GM12878 (cell line): Measurements from ENCODE around the gene ACVR1B. TPM values are rescaled to one million over a fixed set of nuclear protein-coding genes. Genes with fewer than 3 reads are reported as not detected.

Experiments
- ATAC-seq: fragments of 200-7000 bp; cut with Tn5 transposase; 3 replicates; pipeline ENCODE4 v1.9.1; 2020; ENCODE audit warnings: mild to moderate bottlenecking, moderate library complexity
- BruUV-seq: library from RNA; stranded (reverse); fragments of 400-500 nt; replicated peaks from 2 replicates; lab custom pipeline; 2021; lab: Mats Ljungman, UMichigan
- CTCF ChIA-PET: fragments of 300-600 bp; sonication (Branson Sonifier 250); formaldehyde crosslinking; extraction: SDS; loops from one replicate; lab custom pipeline; 2021; ENCODE audit warnings: inconsistent platforms; lab: Yijun Ruan, JAX
- POLR2A ChIA-PET: fragments of 350-600 bp; formaldehyde crosslinking; extraction: SDS; loops from one replicate; lab custom pipeline; 2021; ENCODE audit warnings: inconsistent platforms; lab: Charles Lee
- RAD21 ChIA-PET: fragments of 300-600 bp; sonication (Branson Sonifier 250); formaldehyde crosslinking; loops from one replicate; lab custom pipeline; 2023; ENCODE audit warnings: antibody characterized with exemption; ENCODE audit not compliant: unreplicated experiment; lab: Charles Lee
- SMC1A ChIA-PET: fragments of 300-600 bp; sonication (Branson Sonifier 250); formaldehyde crosslinking; loops from one replicate; lab custom pipeline; 2023; ENCODE audit not compliant: unreplicated experiment, uncharacterized antibody; lab: Charles Lee
- DNase-seq: peaks from one replicate; pipeline ENCODE4 v3.0.0-alpha.2; 2011; ENCODE audit warnings: low read depth, low spot score
- FAIRE-seq: peaks from 3 replicates; lab custom pipeline; 2011; peaks lifted over from hg19 to GRCh38; lab: Jason Lieb, UNC
- H2AFZ ChIP-seq: 2 replicates; pipeline ENCODE4 v1.6.0; 2011; ENCODE audit warnings: low read depth, low read length, control low read depth; ENCODE audit not compliant: control insufficient read depth
- H3K27ac ChIP-seq: 2 replicates; pipeline ENCODE4 v1.5.1; 2011; ENCODE audit warnings: control low read depth; ENCODE audit not compliant: control insufficient read depth, insufficient read depth
- H3K27me3 ChIP-seq, 2 experiments: replicated peaks in 1 of 2; 2 replicates each; pipeline versions ENCODE4 v1.6.0 to v1.6.1; 2011; ENCODE audit warnings: low read length in 1 of 2; ENCODE audit not compliant: control insufficient read depth in 2 of 2, insufficient read depth in 2 of 2
- H3K36me3 ChIP-seq, 2 experiments: 2 replicates each; pipeline ENCODE4 v1.5.1; 2011; ENCODE audit warnings: low read length in 1 of 2; ENCODE audit not compliant: control insufficient read depth in 2 of 2, insufficient read depth in 2 of 2
- H3K4me1 ChIP-seq: 2 replicates; pipeline ENCODE4 v1.6.1; 2011; ENCODE audit warnings: mild to moderate bottlenecking, low read length, moderate library complexity, mixed read lengths; ENCODE audit not compliant: control insufficient read depth, insufficient read depth
- H3K4me2 ChIP-seq: 2 replicates; pipeline ENCODE4 v1.6.0; 2011; ENCODE audit warnings: control low read depth; ENCODE audit not compliant: control insufficient read depth, insufficient read depth
- H3K4me3 ChIP-seq: fragments of 200-600 bp; sonication (generic); 2 replicates; pipeline ENCODE4 v1.5.1; 2016
- H3K79me2 ChIP-seq: 2 replicates; pipeline ENCODE4 v1.6.0; 2011; ENCODE audit warnings: low read length; ENCODE audit not compliant: control insufficient read depth, insufficient read depth
- H3K9ac ChIP-seq: 2 replicates; pipeline ENCODE4 v1.8.0; 2011; ENCODE audit warnings: low read length, control low read depth, mixed read lengths; ENCODE audit not compliant: control insufficient read depth, insufficient read depth
- H3K9me3 ChIP-seq: replicated peaks from 3 replicates; pipeline ENCODE4 v1.5.1; 2011; ENCODE audit warnings: mild to moderate bottlenecking, low read length; ENCODE audit not compliant: control insufficient read depth, insufficient read depth
- H4K20me1 ChIP-seq: 2 replicates; pipeline ENCODE4 v1.6.0; 2011; ENCODE audit not compliant: control insufficient read depth, insufficient read depth
- CTCF ChIP-seq, 3 experiments: IDR thresholded peaks in 2 of 3; conservative IDR thresholded peaks in 1 of 3; 2 replicates each; pipeline ENCODE4 v1.5.1; 2011; ENCODE audit warnings: low read depth in 3 of 3, low read length in 3 of 3, mild to moderate bottlenecking in 3 of 3, control low read depth in 2 of 3, moderate library complexity in 2 of 3, inconsistent platforms in 1 of 3, mixed read lengths in 1 of 3; ENCODE audit not compliant: control insufficient read depth in 2 of 3, insufficient read depth in 1 of 3; ENCODE audit errors: extremely low read depth in 1 of 3
- IKZF1 ChIP-seq: fragments of 450-650 bp; conservative IDR thresholded peaks from 2 replicates; pipeline ENCODE4 v1.6.1; 2017; ENCODE audit warnings: antibody characterized with exemption, mild to moderate bottlenecking
- IKZF2 ChIP-seq, 2 experiments: fragments of 450-650 bp; IDR thresholded peaks; 2 replicates each; pipeline ENCODE4 v1.6.1; 2017; ENCODE audit warnings: mild to moderate bottlenecking in 2 of 2, moderate library complexity in 2 of 2
- PML ChIP-seq: IDR thresholded peaks from 2 replicates; pipeline ENCODE4 v1.6.1; 2012; ENCODE audit warnings: low read length, inconsistent platforms
- RAD21 ChIP-seq: IDR thresholded peaks from 2 replicates; pipeline ENCODE4 v1.6.1; 2011; ENCODE audit warnings: mild to moderate bottlenecking, low read depth, low read length, moderate library complexity; ENCODE audit not compliant: insufficient read depth
- RAD51 ChIP-seq: fragments of 450-650 bp; IDR thresholded peaks from 2 replicates; pipeline ENCODE4 v1.6.1; 2016; ENCODE audit warnings: moderate library complexity, mild to moderate bottlenecking, inconsistent platforms
- SMC3 ChIP-seq: IDR thresholded peaks from 2 replicates; pipeline ENCODE4 v1.6.1; 2011; ENCODE audit warnings: low read length, improper control_type of control experiment, borderline replicate concordance
- SREBF1 ChIP-seq: IDR thresholded peaks from 2 replicates; pipeline ENCODE4 v1.6.1; 2012; ENCODE audit warnings: mild to moderate bottlenecking, low read length
- ZSCAN29 ChIP-seq: fragments of 450-650 bp; IDR thresholded peaks from 2 replicates; pipeline ENCODE4 v1.6.1; 2017; ENCODE audit warnings: mild to moderate bottlenecking, moderate library complexity
- WGBS: methylation state at CpG from one replicate; pipeline ENCODE4 v1.1.6; 2016; ENCODE audit warnings: low lambda C conversion rate; ENCODE audit not compliant: insufficient replicate concordance, insufficient coverage; ENCODE audit errors: missing lambda C conversion rate; 5-methylcytosine and 5-hydroxymethylcytosine counted together
- in situ Hi-C: fragments of 300-500 bp; cut with MboI; formaldehyde crosslinking; loops from 9 replicates; pipeline ENCODE4 v1.14.3; 2018; ENCODE audit warnings: mixed read lengths
- intact Hi-C: fragments of 100-400 bp; cut with micrococcal nuclease; formaldehyde crosslinking; loops from one replicate; pipeline ENCODE4 v1.14.2; 2022; ENCODE audit not compliant: unreplicated experiment
- polyA plus RNA-seq, 11 experiments: library from polyadenylated mRNA; depleted of rRNA in 4 of 11; unstranded in 6 of 11; stranded (reverse) in 5 of 11; fragments of >200 nt; fragmentation: Nextera tagmentation in 4 of 11; fragmentation: Illumina TruSeq in 1 of 11; extraction: Ambion mirVana in 4 of 11; extraction: Trizol in 1 of 11; gene quantifications; 1 replicate in 1 of 11; 2 replicates in 10 of 11; pipeline versions ENCODE4 v1.2.1 to v1.2.3, GENCODE V29; 2011 to 2016; ENCODE audit warnings: inconsistent platforms in 2 of 11, missing spikeins in 2 of 11, low read depth in 1 of 11
- total RNA-seq, 4 experiments: library from RNA; depleted of rRNA in 3 of 4; stranded (reverse); fragments of >200 nt in 3 of 4; fragmentation: Illumina TruSeq in 1 of 4; extraction: Trizol in 1 of 4; gene quantifications; 2 replicates each; pipeline versions ENCODE4 v1.2.1 to v1.2.3, GENCODE V29; 2013 to 2021

The ACVR1B gene
- total and polyA plus RNA-seq, 10 of the 15 experiments (the other 5 are each of a cell fraction or from before 2014, with no cell fraction given), result 0.02 to 0.69 (median 0.16) TPM; not detected in 2

DNA sequence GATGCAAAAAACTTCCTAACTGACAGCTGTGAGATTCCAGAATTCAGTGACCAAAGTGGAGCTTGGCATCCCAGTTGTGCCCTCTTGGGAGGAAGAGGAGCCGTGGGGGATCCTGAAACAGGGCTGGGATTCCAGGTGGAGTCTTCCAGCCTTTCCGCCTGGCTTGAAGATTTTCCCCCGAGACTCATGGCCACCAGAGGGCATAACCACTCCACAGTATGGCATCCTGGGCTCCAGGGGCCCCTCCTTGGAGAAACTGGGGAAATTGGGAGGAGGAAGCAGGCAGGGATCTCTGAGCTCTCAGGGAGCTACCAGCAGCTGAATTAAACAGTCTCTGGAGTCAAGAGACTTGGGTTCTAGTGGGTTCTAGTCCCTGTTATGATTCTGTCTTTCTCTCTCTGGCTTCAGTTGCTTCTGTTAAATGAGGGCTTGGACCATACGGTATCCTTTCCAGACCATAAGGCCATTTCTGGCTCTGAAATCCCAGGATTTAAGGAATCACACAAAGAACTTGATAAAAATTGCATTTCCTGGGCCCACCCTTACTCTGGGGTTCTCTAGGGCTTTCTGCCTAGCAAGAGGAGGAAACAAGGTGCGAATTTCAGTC lies 52.6 kb downstream of the ACVR1B start:
- no peaks in the 10 kb centered on the region for H4K20me1 ChIP-seq
- ChIA-PET CTCF (interaction anchor here (0.7 to 11.3 kb wide), 16 partner anchors 8 to 120 kb away, joined by 3 to 412 read pairs (median 5); no protein-coding TSS in a partner anchor), POLR2A (interaction anchor here (0.9 to 1.4 kb wide), 2 partner anchors 17 to 18 kb away, joined by 3 to 4 read pairs; no protein-coding TSS in a partner anchor)
- DNase-seq (no peak), FAIRE-seq (no peak), ATAC-seq (no peak)
- no peaks in the 10 kb centered on the region for H3K9me3 ChIP-seq
- H3K4me2 ChIP-seq, result no peak overlapping the region
- H3K4me1 ChIP-seq, result peaks cover 11% of the 10 kb centered on the region
- no peaks in the 10 kb centered on the region for H3K36me3 ChIP-seq
- 20% methylated on average over 5 of the region's 5 CpGs for WGBS
- H3K4me3 ChIP-seq, result no peak overlapping the region
- BruUV-seq, result no TSS peak
- no peaks in the 10 kb centered on the region for H3K79me2 ChIP-seq
- no peak overlapping the region for H2AFZ ChIP-seq
- peaks cover 9 to 21% of the 10 kb centered on the region in 2 experiments; a peak in 3 of 4 replicates for H3K27me3 ChIP-seq
- TF ChIP-seq RAD51 (no peak), SMC3 (peak; percentile 80), SREBF1 (no peak), RAD21 (peak; percentile 56), PML (no peak), IKZF2 (IDR thresholded peaks at IDR 0.05) (0 out of 4 replicates have a peak, but pooled peaks of 1 of the 2 experiments have one; percentile 33), ZSCAN29 (no peak), IKZF1 (peak; percentile 63; the same call in 1 of the 2 replicates), CTCF (IDR thresholded peaks at IDR 0.05 in 2 of 3, conservative IDR thresholded peaks at IDR 0.05 in 1 of 3; ENCODE audit: control insufficient read depth in 2 of 3, extremely low read depth in 1 of 3, insufficient read depth in 1 of 3, low read depth in 3 of 3, low read length in 3 of 3) (peak; percentile 37 to 68 (median 59); a peak in 5 of 6 replicates)
- TF ChIP-seq, all 136 proteins: peak for 5
- ChIA-PET SMC1A (interaction anchor here (0.7 to 4.6 kb wide), 9 partner anchors 16 to 1137 kb away, joined by 3 to 92 read pairs (median 3); no protein-coding TSS in a partner anchor), RAD21 (interaction anchor here (1.1 to 6.1 kb wide), 5 partner anchors 11 to 118 kb away, joined by 3 to 131 read pairs (median 5); no protein-coding TSS in a partner anchor)
- in situ Hi-C loops (no loop called here), intact Hi-C loops (loop anchor here (1.0 kb wide), 1 partner anchor 19 kb away; no protein-coding TSS in a partner anchor)
- Histone ChIP-seq H3K9ac (no peak overlapping the region), H3K27ac (no peak overlapping the region)
